BJ (cell line): Measurements from ENCODE around the gene OR2M5. TPM values are rescaled to one million over a fixed set of nuclear protein-coding genes. Genes with fewer than 3 reads are reported as not detected.

Experiments
- CTCF ChIA-PET: fragments of 350-600 bp; formaldehyde crosslinking; extraction: SDS; loops from one replicate; lab custom pipeline; 2021; ENCODE audit warnings: antibody characterized with exemption, inconsistent platforms; lab: Yijun Ruan, JAX
- POLR2A ChIA-PET: fragments of 300-600 bp; sonication (Branson Sonifier 250); formaldehyde crosslinking; extraction: SDS; loops from one replicate; lab custom pipeline; 2021; ENCODE audit warnings: antibody characterized with exemption; lab: Charles Lee
- DNase-seq: peaks from one replicate; pipeline ENCODE4 v3.0.0-alpha.2; 2011; ENCODE audit warnings: low read depth
- H3K27me3 ChIP-seq: 2 replicates; pipeline ENCODE4 v1.6.0; 2011; ENCODE audit warnings: low read length; ENCODE audit not compliant: control insufficient read depth, insufficient read depth
- H3K36me3 ChIP-seq: 2 replicates; pipeline ENCODE4 v1.5.1; 2011; ENCODE audit warnings: low read length; ENCODE audit not compliant: control insufficient read depth, insufficient read depth
- H3K4me3 ChIP-seq: 2 replicates; pipeline ENCODE4 v1.5.1; 2011; ENCODE audit warnings: low read depth, mild to moderate bottlenecking, control low read depth, low read length
- polyA minus RNA-seq: library from RNA; depleted of rRNA, polyadenylated mRNA; stranded (reverse); fragments of >200 nt; gene quantifications from 2 replicates; pipeline ENCODE4 v1.2.3, GENCODE V29; 2011; rRNA and poly(A)+ RNA removed
- polyA plus RNA-seq: library from polyadenylated mRNA; depleted of rRNA; stranded (reverse); fragments of >200 nt; gene quantifications from 2 replicates; pipeline ENCODE4 v1.2.3, GENCODE V29; 2011; rRNA removed
- TF ChIP-seq, protein P1 (sequence below): IDR thresholded peaks from 2 replicates; pipeline ENCODE4 v1.5.1; 2011; ENCODE audit warnings: low read depth, mild to moderate bottlenecking, control low read depth, inconsistent platforms, low read length, moderate library complexity; ENCODE audit not compliant: insufficient read depth

OR2M5 gene, protein sequence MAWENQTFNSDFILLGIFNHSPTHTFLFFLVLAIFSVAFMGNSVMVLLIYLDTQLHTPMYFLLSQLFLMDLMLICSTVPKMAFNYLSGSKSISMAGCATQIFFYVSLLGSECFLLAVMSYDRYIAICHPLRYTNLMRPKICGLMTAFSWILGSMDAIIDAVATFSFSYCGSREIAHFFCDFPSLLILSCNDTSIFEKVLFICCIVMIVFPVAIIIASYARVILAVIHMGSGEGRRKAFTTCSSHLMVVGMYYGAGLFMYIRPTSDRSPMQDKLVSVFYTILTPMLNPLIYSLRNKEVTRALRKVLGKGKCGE
- not detected in 2 replicates for polyA plus RNA-seq
- not detected in 2 replicates for polyA minus RNA-seq

DNA sequence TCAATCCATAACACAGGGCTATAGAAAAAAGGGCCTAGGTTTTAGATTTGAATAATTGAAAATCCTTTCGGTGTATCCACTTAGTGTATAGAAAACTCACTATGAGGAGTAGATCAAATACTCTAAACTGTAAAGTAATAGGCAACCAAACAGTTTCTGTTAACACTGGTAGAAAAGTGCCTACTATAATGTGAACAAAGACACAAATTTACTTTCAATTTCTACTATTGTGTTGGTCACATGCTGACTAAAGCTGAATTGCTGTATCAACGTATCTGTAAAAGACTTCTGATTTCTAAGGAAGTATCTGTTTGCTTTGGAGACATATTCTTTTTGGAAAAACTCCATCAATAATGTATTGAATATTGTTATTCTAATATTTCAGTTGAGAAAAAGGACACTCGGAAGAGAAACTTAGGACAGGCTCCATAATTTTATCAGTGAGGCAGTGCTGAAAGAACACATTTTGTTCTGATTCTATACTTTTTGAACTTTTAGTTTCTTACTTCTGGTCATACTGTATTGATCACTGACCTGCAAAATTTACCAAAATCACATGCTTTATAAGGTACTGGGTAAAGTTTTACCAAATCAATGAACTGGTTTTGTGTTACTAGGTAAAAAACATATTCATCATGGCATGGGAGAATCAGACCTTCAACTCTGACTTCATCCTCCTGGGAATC is at the start of gene OR2M5:
TSS of gene OR2M5 (plus strand) at position 636 of the 686 bp plus-strand sequence. CDS start at position 636, 0 bp downstream.
- TF ChIP-seq, protein P1, sequence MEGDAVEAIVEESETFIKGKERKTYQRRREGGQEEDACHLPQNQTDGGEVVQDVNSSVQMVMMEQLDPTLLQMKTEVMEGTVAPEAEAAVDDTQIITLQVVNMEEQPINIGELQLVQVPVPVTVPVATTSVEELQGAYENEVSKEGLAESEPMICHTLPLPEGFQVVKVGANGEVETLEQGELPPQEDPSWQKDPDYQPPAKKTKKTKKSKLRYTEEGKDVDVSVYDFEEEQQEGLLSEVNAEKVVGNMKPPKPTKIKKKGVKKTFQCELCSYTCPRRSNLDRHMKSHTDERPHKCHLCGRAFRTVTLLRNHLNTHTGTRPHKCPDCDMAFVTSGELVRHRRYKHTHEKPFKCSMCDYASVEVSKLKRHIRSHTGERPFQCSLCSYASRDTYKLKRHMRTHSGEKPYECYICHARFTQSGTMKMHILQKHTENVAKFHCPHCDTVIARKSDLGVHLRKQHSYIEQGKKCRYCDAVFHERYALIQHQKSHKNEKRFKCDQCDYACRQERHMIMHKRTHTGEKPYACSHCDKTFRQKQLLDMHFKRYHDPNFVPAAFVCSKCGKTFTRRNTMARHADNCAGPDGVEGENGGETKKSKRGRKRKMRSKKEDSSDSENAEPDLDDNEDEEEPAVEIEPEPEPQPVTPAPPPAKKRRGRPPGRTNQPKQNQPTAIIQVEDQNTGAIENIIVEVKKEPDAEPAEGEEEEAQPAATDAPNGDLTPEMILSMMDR = no peak
- Histone ChIP-seq H3K36me3 (no peaks in the 10 kb centered on the region), H3K27me3 (no peaks in the 10 kb centered on the region), H3K4me3 (no peak within 1 kb of the TSS)
- ChIA-PET POLR2A (no interaction called here), CTCF (no interaction called here)
- DNase-seq = no peak

DNA sequence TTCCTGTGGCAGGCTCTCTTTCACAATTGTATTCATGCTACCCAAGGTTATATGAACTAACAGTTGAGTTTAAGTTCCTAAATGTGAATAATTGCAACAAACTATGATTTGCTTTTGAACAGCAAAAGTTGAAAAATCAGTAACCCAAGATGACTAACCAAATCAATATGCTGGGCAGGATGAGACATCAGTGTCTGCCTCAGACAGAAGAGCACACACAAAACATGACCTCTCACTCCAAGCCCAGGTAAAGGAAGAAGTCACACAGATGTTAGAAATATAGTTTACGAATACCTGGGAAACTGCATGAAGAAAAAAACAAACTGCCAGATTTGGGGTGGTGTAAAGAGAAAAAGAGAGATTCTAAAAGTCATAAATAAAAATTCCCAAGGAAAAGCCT is 46.4 kb upstream of the OR2M5 start:
- POLR2A ChIA-PET = no interaction called here
- H3K27me3 ChIP-seq = no peaks in the 10 kb centered on the region
- TF ChIP-seq, protein P1 = no peak
- H3K4me3 ChIP-seq = no peak overlapping the region
- CTCF ChIA-PET = no interaction called here
- no peak for DNase-seq
- no peaks in the 10 kb centered on the region for H3K36me3 ChIP-seq

DNA sequence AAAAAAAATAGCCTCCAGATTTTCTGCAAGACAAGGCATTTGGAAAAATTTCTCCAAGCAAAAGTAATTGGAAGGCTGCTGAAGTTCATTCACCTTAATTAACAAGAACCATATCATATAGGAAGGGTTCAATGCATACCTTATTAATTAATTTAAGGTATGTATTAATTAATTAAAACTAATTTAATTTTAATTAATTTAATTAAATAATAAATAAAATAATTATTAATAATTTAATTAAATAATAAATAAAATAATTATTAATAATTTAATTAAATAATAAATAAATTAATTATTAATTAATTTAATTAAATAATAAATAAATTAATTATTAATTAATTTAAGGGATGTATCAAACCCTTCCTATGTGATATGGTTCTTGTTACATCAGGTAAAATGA is 42.1 kb upstream of the OR2M5 start:
- H3K4me3 ChIP-seq = no peak overlapping the region
- TF ChIP-seq, protein P1 = no peak
- ChIA-PET POLR2A (no interaction called here), CTCF (no interaction called here)
- no peaks in the 10 kb centered on the region for H3K36me3 ChIP-seq
- H3K27me3 ChIP-seq = no peaks in the 10 kb centered on the region
- no peak for DNase-seq

DNA sequence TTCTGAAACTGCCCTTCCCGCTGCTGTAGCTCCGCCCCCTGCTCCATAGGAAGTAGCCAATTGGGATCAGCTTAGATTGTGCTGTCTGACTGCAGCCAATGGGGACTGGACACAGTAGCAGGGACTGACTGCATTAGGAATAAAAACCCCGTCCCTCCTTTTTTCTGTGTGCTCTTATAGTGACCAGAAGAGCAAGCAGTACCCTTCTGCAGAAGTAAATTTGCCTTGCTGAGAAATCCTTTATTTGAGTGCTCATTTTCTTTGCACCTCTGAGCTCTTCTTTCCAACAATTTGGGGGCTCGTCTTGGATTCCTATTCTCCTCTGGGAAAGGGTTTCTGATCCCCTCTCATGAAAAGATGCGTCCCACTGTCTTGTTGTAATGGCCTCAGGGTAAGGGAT is 33.8 kb upstream of the OR2M5 start:
- TF ChIP-seq, protein P1 = no peak
- no peak for DNase-seq
- Histone ChIP-seq H3K27me3 (no peaks in the 10 kb centered on the region), H3K36me3 (no peaks in the 10 kb centered on the region), H3K4me3 (no peak overlapping the region)
- CTCF ChIA-PET = no interaction called here
- POLR2A ChIA-PET = no interaction called here

DNA sequence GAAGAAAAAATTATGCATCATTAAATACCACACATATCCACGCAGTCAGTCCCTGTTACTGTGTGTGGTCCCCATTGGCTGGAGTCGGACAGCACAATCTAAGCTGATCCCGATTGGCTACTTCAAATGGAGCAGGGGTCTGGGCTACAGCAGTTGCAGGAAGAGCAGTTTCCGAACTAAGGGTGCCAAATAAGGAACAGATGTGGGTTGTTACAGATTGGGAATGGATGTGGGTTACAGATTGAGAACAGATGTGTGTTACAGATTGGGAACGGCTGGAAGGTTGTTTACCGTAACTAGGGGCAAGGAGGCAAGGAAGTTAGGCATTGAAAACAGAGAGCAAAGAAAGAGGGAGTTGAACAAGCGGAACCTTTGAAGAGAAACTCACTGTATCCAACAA is 30.1 kb upstream of the OR2M5 start:
- ChIA-PET POLR2A (no interaction called here), CTCF (no interaction called here)
- Histone ChIP-seq H3K4me3 (no peak overlapping the region), H3K27me3 (no peaks in the 10 kb centered on the region), H3K36me3 (no peaks in the 10 kb centered on the region)
- TF ChIP-seq, protein P1 = no peak
- DNase-seq = no peak
